HG03432 (cell line): ENCODE data around the gene SCFD2.
A peak's percentile ranks its signal among the peaks of the same experiment; 100 is the strongest.
"Not testable (repeated sequence)": the region's sequence is repeated elsewhere in the genome, so short reads cannot be mapped to it uniquely, and the experiment has no call there.

Source experiments
- ATAC-seq: cut with Tn5 transposase; IDR thresholded peaks from one replicate; pipeline ENCODE4 v1.9.1; 2021; ENCODE audit warnings: mild to moderate bottlenecking, moderate library complexity; ENCODE audit not compliant: unreplicated experiment

SCFD2 gene

GRCh38 chr4:52995360-52996030 is 370.4 kb downstream of the SCFD2 start:
- ATAC-seq, result no peak

- ATAC-seq, result no peak
Measured at GRCh38 chr4:52994567-52994966, 371.3 kb downstream of the SCFD2 start.

GRCh38 chr4:52993771-52994170 is 372.1 kb downstream of the SCFD2 start:
- ATAC-seq, result no peak

- ATAC-seq, result not testable (repeated sequence)
Measured at GRCh38 chr4:52992551-52992950, 373.3 kb downstream of the SCFD2 start.

GRCh38 chr4:52991472-52991871 is 374.4 kb downstream of the SCFD2 start:
- no peak for ATAC-seq

- no peak for ATAC-seq
Measured at GRCh38 chr4:52990706-52991105, 375.2 kb downstream of the SCFD2 start.

GRCh38 chr4:52989865-52990264 is 376.0 kb downstream of the SCFD2 start:
- no peak for ATAC-seq

- no peak for ATAC-seq
Measured at GRCh38 chr4:52987392-52988056, 378.3 kb downstream of the SCFD2 start.

GRCh38 chr4:52984462-52984881 is 381.4 kb downstream of the SCFD2 start:
- no peak for ATAC-seq

GRCh38 chr4:52983563-52984303 is 382.1 kb downstream of the SCFD2 start:
- ATAC-seq, result peak; percentile 75

GRCh38 chr4:52982946-52983340 is 382.9 kb downstream of the SCFD2 start:
- no peak for ATAC-seq

GRCh38 chr4:52982255-52982945 is 383.5 kb downstream of the SCFD2 start:
- no peak for ATAC-seq

- no peak for ATAC-seq
Measured at GRCh38 chr4:52979821-52980590, 385.9 kb downstream of the SCFD2 start.

- ATAC-seq, result no peak
Measured at GRCh38 chr4:52979020-52979419, 386.8 kb downstream of the SCFD2 start.

- ATAC-seq, result no peak
Measured at GRCh38 chr4:52977252-52977651, 388.6 kb downstream of the SCFD2 start.

- ATAC-seq, result no peak
Measured at GRCh38 chr4:52976523-52977230, 389.2 kb downstream of the SCFD2 start.

- ATAC-seq, result no peak
Measured at GRCh38 chr4:52968691-52969090, 397.2 kb downstream of the SCFD2 start.

GRCh38 chr4:52968241-52968640 is 397.6 kb downstream of the SCFD2 start:
- ATAC-seq, result no peak

GRCh38 chr4:52966781-52967180 is 399.1 kb downstream of the SCFD2 start:
- ATAC-seq, result no peak

- ATAC-seq, result no peak
Measured at GRCh38 chr4:52966172-52966571, 399.7 kb downstream of the SCFD2 start.
